Upper lobe of left lung (tissue), 4 donors: ENCODE measurements around the gene ALG1.

Source experiments
- EP300 ChIP-seq, 4 donors: sonication (generic); formaldehyde crosslinking; IDR thresholded peaks; one replicate each; pipeline ENCODE4 v1.5.1; 2017; ENCODE audit warnings: antibody characterized with exemption in 4 of 4, control low read depth in 2 of 4
- POLR2A ChIP-seq, 4 donors: fragments of 450-650 bp; IDR thresholded peaks; one replicate each; pipeline ENCODE4 v1.5.1; 2016 to 2017; ENCODE audit warnings: antibody characterized with exemption in 4 of 4, mild to moderate bottlenecking in 2 of 4

- TF ChIP-seq EP300 (IDR thresholded peaks at IDR 0.05) (no peak), POLR2A (IDR thresholded peaks at IDR 0.05) (no peak)
Observed at GRCh38 chr16:5027575-5028235, 43.9 kb upstream of the ALG1 start.
